A549 (cell line): Measurements from ENCODE around the gene ALG14.

Experiments used
- CBX8 ChIP-seq: fragments of 200-600 bp; sonication (generic); IDR thresholded peaks from 2 replicates; pipeline ENCODE4 v1.6.1; 2016
- CEBPB ChIP-seq, 2 experiments: fragments of >200 bp in 1 of 2; sonication (Bioruptor Twin) in 1 of 2; formaldehyde crosslinking in 1 of 2; IDR thresholded peaks; 2 replicates each; pipeline ENCODE4 v1.6.1; 2012 to 2016
- CTCF ChIP-seq: fragments of >200 bp; sonication (Bioruptor Twin); formaldehyde crosslinking; IDR thresholded peaks from 3 replicates; pipeline ENCODE4 v1.5.1; 2016
- EHF ChIP-seq: fragments of 250-450 bp; sonication (Bioruptor Pico); IDR thresholded peaks from 2 replicates; pipeline ENCODE4 v1.5.0; 2020; ENCODE audit warnings: mild to moderate bottlenecking
- HOXB13 ChIP-seq: fragments of 250-450 bp; sonication (Bioruptor Pico); IDR thresholded peaks from 2 replicates; pipeline ENCODE4 v1.5.0; 2020; ENCODE audit warnings: low read depth, mild to moderate bottlenecking, moderate library complexity
- JUNB ChIP-seq: fragments of >200 bp; sonication (Bioruptor Twin); formaldehyde crosslinking; IDR thresholded peaks from 2 replicates; pipeline ENCODE4 v1.6.1; 2016
- MAX ChIP-seq: IDR thresholded peaks from 2 replicates; pipeline ENCODE4 v1.6.1; 2012
- MAZ ChIP-seq: fragments of 150-350 bp; IDR thresholded peaks from 2 replicates; pipeline ENCODE4 v1.6.1; 2014; ENCODE audit warnings: antibody characterized with exemption, low read depth, low read length, borderline replicate concordance
- POLR2A ChIP-seq: IDR thresholded peaks from 2 replicates; pipeline ENCODE4 v1.6.1; 2012; ENCODE audit warnings: mild to moderate bottlenecking, low read length
- POLR2AphosphoS2 ChIP-seq: conservative IDR thresholded peaks from 2 replicates; pipeline ENCODE4 v1.6.1; 2012; ENCODE audit warnings: low read length, improper control_type of control experiment, inconsistent platforms
- RAD21 ChIP-seq, 2 experiments: fragments of >200 bp in 1 of 2; sonication (Bioruptor Twin) in 1 of 2; formaldehyde crosslinking in 1 of 2; IDR thresholded peaks in 1 of 2; conservative IDR thresholded peaks in 1 of 2; 2 replicates in 1 of 2; 3 replicates in 1 of 2; pipeline ENCODE4 v1.6.1; 2012 to 2018; ENCODE audit warnings: inconsistent platforms in 1 of 2
- SREBF2 ChIP-seq: fragments of 450-650 bp; IDR thresholded peaks from 2 replicates; pipeline ENCODE4 v1.6.1; 2014; ENCODE audit warnings: mild to moderate bottlenecking, moderate library complexity
- ZSCAN20 ChIP-seq: fragments of 250-450 bp; sonication (Bioruptor Pico); IDR thresholded peaks from 2 replicates; pipeline ENCODE4 v1.8.0; 2022; ENCODE audit warnings: mild to moderate bottlenecking, moderate library complexity

GRCh38 chr1:94955767-94956632, 116.8 kb downstream of the ALG14 start:
- no peak for TF ChIP-seq CTCF
- no peak for TF ChIP-seq JUNB
- no peak for TF ChIP-seq MAX
- no peak for TF ChIP-seq SREBF2
- TF ChIP-seq MAZ = no peak
- no peak for TF ChIP-seq ZSCAN20 (CRISPR knock-in tag)
- TF ChIP-seq CEBPB (IDR thresholded peaks at IDR 0.05) = no peak
- TF ChIP-seq POLR2A = no peak
- TF ChIP-seq POLR2AphosphoS2 = no peak
- TF ChIP-seq RAD21 (conservative IDR thresholded peaks at IDR 0.05 in 1 of 2, IDR thresholded peaks at IDR 0.05 in 1 of 2) = no peak
- no peak for TF ChIP-seq EHF
- no peak for TF ChIP-seq CBX8
- no peak for TF ChIP-seq HOXB13 (CRISPR knock-in tag)
